HG03521 (cell line): ENCODE data around the gene KRT32.

ENCODE experiments used
- ATAC-seq: cut with Tn5 transposase; IDR thresholded peaks from one replicate; pipeline ENCODE4 v1.9.1; 2021; ENCODE audit warnings: mild to moderate bottlenecking, moderate library complexity; ENCODE audit not compliant: unreplicated experiment

KRT32 gene

GRCh38 chr17:41466988-41467387, at the start of gene KRT32:
KRT32 (minus strand) TSS chr17:41467386; CDS start chr17:41467325, 61 bp downstream.
- ATAC-seq: no peak

GRCh38 chr17:41516830-41517283, 49.7 kb upstream of the KRT32 start:
- no peak for ATAC-seq

- ATAC-seq: no peak
Observed at GRCh38 chr17:41516147-41516829, 49.1 kb upstream of the KRT32 start.

- no peak for ATAC-seq
Observed at GRCh38 chr17:41513168-41513547, 46.0 kb upstream of the KRT32 start.

- ATAC-seq: no peak
Observed at GRCh38 chr17:41512546-41513167, 45.5 kb upstream of the KRT32 start.

- no peak for ATAC-seq
Observed at GRCh38 chr17:41511716-41512115, 44.5 kb upstream of the KRT32 start.

GRCh38 chr17:41511116-41511515, 43.9 kb upstream of the KRT32 start:
- no peak for ATAC-seq

- no peak for ATAC-seq
Observed at GRCh38 chr17:41510251-41511065, 43.3 kb upstream of the KRT32 start.

- ATAC-seq: no peak
Observed at GRCh38 chr17:41507315-41507880, 40.2 kb upstream of the KRT32 start.

GRCh38 chr17:41505809-41506767, 38.9 kb upstream of the KRT32 start:
- ATAC-seq: no peak

GRCh38 chr17:41505007-41505808, 38.0 kb upstream of the KRT32 start, which contains the start of gene KRT13:
KRT13 (minus strand) TSS chr17:41505612; CDS start chr17:41505550, 62 bp downstream.
- ATAC-seq: no peak

- no peak for ATAC-seq
Observed at GRCh38 chr17:41504246-41504977, 37.2 kb upstream of the KRT32 start.

- no peak for ATAC-seq
Observed at GRCh38 chr17:41503202-41503601, 36.0 kb upstream of the KRT32 start.

- no peak for ATAC-seq
Observed at GRCh38 chr17:41500131-41500911, 33.1 kb upstream of the KRT32 start.

GRCh38 chr17:41499714-41500113, 32.5 kb upstream of the KRT32 start:
- ATAC-seq: no peak

- ATAC-seq: no peak
Observed at GRCh38 chr17:41498276-41498675, 31.1 kb upstream of the KRT32 start.

GRCh38 chr17:41496803-41497484, 29.8 kb upstream of the KRT32 start:
- peak; percentile 54 for ATAC-seq
